Mucosa of rectum (tissue), 2 donors: ENCODE results near the gene LGALS1.

Experiments
- H3K27ac ChIP-seq, 2 donors: one replicate each; pipeline ENCODE4 v1.7.0; 2013; ENCODE audit warnings: inconsistent platforms in 2 of 2, low read depth in 2 of 2, low read length in 2 of 2
- H3K27me3 ChIP-seq, 2 donors: one replicate each; pipeline ENCODE4 v1.7.0; 2013; ENCODE audit warnings: low read length in 2 of 2; ENCODE audit not compliant: control insufficient read depth in 2 of 2, insufficient read depth in 2 of 2
- H3K36me3 ChIP-seq, 2 donors: one replicate each; pipeline ENCODE4 v1.7.0; 2013; ENCODE audit warnings: low read length in 2 of 2; ENCODE audit not compliant: control insufficient read depth in 2 of 2, insufficient read depth in 2 of 2
- H3K4me1 ChIP-seq, 2 donors: one replicate each; pipeline ENCODE4 v1.7.0; 2013; ENCODE audit warnings: low read length in 2 of 2, mild to moderate bottlenecking in 1 of 2; ENCODE audit not compliant: control insufficient read depth in 2 of 2, insufficient read depth in 2 of 2
- H3K4me3 ChIP-seq, 2 donors: one replicate each; pipeline ENCODE4 v1.7.0; 2013; ENCODE audit warnings: low read length in 2 of 2
- H3K9ac ChIP-seq, 2 donors: one replicate each; pipeline ENCODE4 v1.7.0; 2013; ENCODE audit warnings: low read length in 2 of 2, low read depth in 1 of 2, mild to moderate bottlenecking in 1 of 2
- H3K9me3 ChIP-seq, 2 donors: one replicate each; pipeline ENCODE4 v1.7.0; 2013; ENCODE audit warnings: low read length in 2 of 2; ENCODE audit not compliant: control insufficient read depth in 2 of 2
- donor health status: healthy.
- donor health status: Normal muscosa, but diverticular disease.

Gene LGALS1

GRCh38 chr22:37701141-37701786 is 25.8 kb downstream of the LGALS1 start:
- Histone ChIP-seq H3K27me3 (no peaks in the 10 kb centered on the region), H3K36me3 (no peaks in the 10 kb centered on the region), H3K9ac (no peak overlapping the region), H3K4me1 (peaks cover 7 to 8% of the 10 kb centered on the region in 2 donors), H3K27ac (no peak overlapping the region), H3K9me3 (no peaks in the 10 kb centered on the region), H3K4me3 (no peak overlapping the region)

- no peaks in the 10 kb centered on the region for H3K36me3 ChIP-seq
- no peaks in the 10 kb centered on the region for H3K9me3 ChIP-seq
Observed at GRCh38 chr22:37703906-37704305, 28.5 kb downstream of the LGALS1 start.

GRCh38 chr22:37704645-37705044 is 29.2 kb downstream of the LGALS1 start:
- Histone ChIP-seq H3K27ac (no peak overlapping the region), H3K9ac (no peak overlapping the region), H3K4me3 (no peak overlapping the region), H3K27me3 (no peaks in the 10 kb centered on the region), H3K4me1 (no peaks in the 10 kb centered on the region), H3K9me3 (no peaks in the 10 kb centered on the region), H3K36me3 (no peaks in the 10 kb centered on the region)

More at GRCh38 chr22:37703906-37704305, 28.5 kb downstream of the LGALS1 start:
- no peak overlapping the region for H3K9ac ChIP-seq
- no peaks in the 10 kb centered on the region for H3K4me1 ChIP-seq
- H3K27me3 ChIP-seq: no peaks in the 10 kb centered on the region
- no peak overlapping the region for H3K4me3 ChIP-seq
- H3K27ac ChIP-seq: no peak overlapping the region

GRCh38 chr22:37705205-37705604 is 29.8 kb downstream of the LGALS1 start:
- Histone ChIP-seq H3K9me3 (no peaks in the 10 kb centered on the region), H3K4me1 (no peaks in the 10 kb centered on the region), H3K4me3 (no peak overlapping the region), H3K9ac (no peak overlapping the region), H3K27me3 (no peaks in the 10 kb centered on the region), H3K36me3 (no peaks in the 10 kb centered on the region), H3K27ac (no peak overlapping the region)

GRCh38 chr22:37708580-37709444 is 33.4 kb downstream of the LGALS1 start:
- Histone ChIP-seq H3K4me3 (no peak overlapping the region), H3K9ac (no peak overlapping the region), H3K27me3 (no peaks in the 10 kb centered on the region), H3K4me1 (peaks cover 0 to 6% of the 10 kb centered on the region in 2 donors), H3K27ac (no peak overlapping the region), H3K36me3 (no peaks in the 10 kb centered on the region), H3K9me3 (no peaks in the 10 kb centered on the region)

- no peaks in the 10 kb centered on the region for H3K36me3 ChIP-seq
- no peak overlapping the region for H3K27ac ChIP-seq
- no peak overlapping the region for H3K4me3 ChIP-seq
- no peak overlapping the region for H3K9ac ChIP-seq
- H3K27me3 ChIP-seq: no peaks in the 10 kb centered on the region
- peaks cover 0 to 6% of the 10 kb centered on the region in 2 donors for H3K4me1 ChIP-seq
- no peaks in the 10 kb centered on the region for H3K9me3 ChIP-seq
Observed at GRCh38 chr22:37709445-37709765, 34.0 kb downstream of the LGALS1 start.

- no peaks in the 10 kb centered on the region for H3K9me3 ChIP-seq
- no peak overlapping the region for H3K9ac ChIP-seq
- no peak overlapping the region for H3K4me3 ChIP-seq
- H3K4me1 ChIP-seq: peaks cover 0 to 6% of the 10 kb centered on the region in 2 donors
- no peaks in the 10 kb centered on the region for H3K36me3 ChIP-seq
- H3K27me3 ChIP-seq: no peaks in the 10 kb centered on the region
- no peak overlapping the region for H3K27ac ChIP-seq
Observed at GRCh38 chr22:37710675-37711074, 35.2 kb downstream of the LGALS1 start.

GRCh38 chr22:37711490-37711889 is 36.1 kb downstream of the LGALS1 start:
- no peaks in the 10 kb centered on the region for H3K36me3 ChIP-seq
- peaks cover 0 to 6% of the 10 kb centered on the region in 2 donors for H3K4me1 ChIP-seq
- no peak overlapping the region for H3K4me3 ChIP-seq
- no peak overlapping the region for H3K27ac ChIP-seq
- no peaks in the 10 kb centered on the region for H3K9me3 ChIP-seq
- H3K27me3 ChIP-seq: no peaks in the 10 kb centered on the region
- H3K9ac ChIP-seq: no peak overlapping the region

- Histone ChIP-seq H3K9ac (no peak overlapping the region), H3K27ac (no peak overlapping the region), H3K36me3 (no peaks in the 10 kb centered on the region), H3K4me1 (peaks cover 0 to 6% of the 10 kb centered on the region in 2 donors), H3K4me3 (no peak overlapping the region), H3K27me3 (no peaks in the 10 kb centered on the region), H3K9me3 (no peaks in the 10 kb centered on the region)
Observed at GRCh38 chr22:37713761-37714160, 38.3 kb downstream of the LGALS1 start.

- H3K27me3 ChIP-seq: no peaks in the 10 kb centered on the region
- no peaks in the 10 kb centered on the region for H3K9me3 ChIP-seq
- no peak overlapping the region for H3K4me3 ChIP-seq
- H3K4me1 ChIP-seq: peaks cover 0 to 6% of the 10 kb centered on the region in 2 donors
- H3K36me3 ChIP-seq: no peaks in the 10 kb centered on the region
- H3K9ac ChIP-seq: no peak overlapping the region
- H3K27ac ChIP-seq: no peak overlapping the region
Observed at GRCh38 chr22:37714634-37715033, 39.2 kb downstream of the LGALS1 start.
